Gastroesophageal sphincter (tissue), 4 donors: ENCODE measurements around the gene SPECC1L. TPM values are rescaled to one million over a fixed set of nuclear protein-coding genes. Genes with fewer than 3 reads are reported as not detected.

Experiments used
- ATAC-seq: fragments of 150-250 bp; one replicate; pipeline ENCODE4 v1.9.1; 2016; ENCODE audit warnings: mild to moderate bottlenecking, moderate library complexity
- H3K27ac ChIP-seq, 4 donors: fragments of 200-600 bp; sonication (generic) in 3 of 4; 1 replicate in 3 of 4; 2 replicates in 1 of 4; pipeline ENCODE4 v1.5.1; 2016 to 2019
- H3K27me3 ChIP-seq: fragments of 200-600 bp; sonication (generic); one replicate; pipeline ENCODE4 v1.5.1; 2019
- H3K36me3 ChIP-seq, 2 donors: fragments of 200-600 bp; sonication (generic); one replicate each; pipeline ENCODE4 v1.5.1; 2019; ENCODE audit warnings: control low read depth in 1 of 2
- H3K4me1 ChIP-seq, 3 donors: fragments of 200-600 bp; sonication (generic); 1 replicate in 2 of 3; 2 replicates in 1 of 3; pipeline ENCODE4 v1.5.1; 2016 to 2019; ENCODE audit warnings: control low read depth in 2 of 3
- H3K4me3 ChIP-seq, 2 donors: fragments of 200-600 bp; sonication (generic); one replicate each; pipeline ENCODE4 v1.5.1; 2019; ENCODE audit warnings: mild to moderate bottlenecking in 1 of 2, moderate library complexity in 1 of 2
- H3K9me3 ChIP-seq, 3 donors: fragments of 200-600 bp; sonication (generic); one replicate each; pipeline ENCODE4 v1.5.1; 2017 to 2019; ENCODE audit warnings: control low read depth in 2 of 3
- EP300 ChIP-seq: sonication (generic); formaldehyde crosslinking; IDR thresholded peaks from one replicate; pipeline ENCODE4 v1.6.1; 2017; ENCODE audit warnings: antibody characterized with exemption, mild to moderate bottlenecking
- POLR2A ChIP-seq, 2 donors: fragments of 450-650 bp; IDR thresholded peaks; one replicate each; pipeline ENCODE4 v1.6.1; 2017; ENCODE audit warnings: antibody characterized with exemption in 2 of 2, mild to moderate bottlenecking in 2 of 2, moderate library complexity in 1 of 2
- POLR2AphosphoS5 ChIP-seq: sonication (generic); formaldehyde crosslinking; IDR thresholded peaks from one replicate; pipeline ENCODE4 v1.6.1; 2017; ENCODE audit warnings: antibody characterized with exemption
- WGBS, 2 donors: methylation state at CpG; one replicate each; pipeline ENCODE4 v1.1.5; 2018; ENCODE audit warnings: low coverage in 1 of 2; 5-methylcytosine and 5-hydroxymethylcytosine counted together
- total RNA-seq, 4 donors: library from RNA; depleted of rRNA; stranded (reverse); fragments of >200 nt; gene quantifications; one replicate each; pipeline ENCODE4 v1.1.0, GENCODE V29; 2016
- TF ChIP-seq, protein P1 (sequence below), 4 experiments: fragments of 200-600 bp in 2 of 4; fragments of 450-650 bp in 2 of 4; sonication (generic) in 1 of 4; IDR thresholded peaks; one replicate each; pipeline ENCODE4 v1.5.1; 2017 to 2019; ENCODE audit warnings: antibody characterized with exemption in 4 of 4, mild to moderate bottlenecking in 2 of 4, moderate library complexity in 2 of 4

SPECC1L gene
- total RNA-seq, 4 donors from 2014 or later, result 62.3 to 110 (median 92.5) TPM

GRCh38 chr22:24380905-24381230, 110.2 kb downstream of the SPECC1L start:
- Histone ChIP-seq H3K4me1 (no peaks in the 10 kb centered on the region), H3K9me3 (no peaks in the 10 kb centered on the region), H3K27me3 (no peaks in the 10 kb centered on the region), H3K36me3 (peaks cover 0 to 63% of the 10 kb centered on the region in 2 donors), H3K27ac (no peak overlapping the region), H3K4me3 (no peak overlapping the region)
- ATAC-seq, result no peak
- TF ChIP-seq POLR2A (IDR thresholded peaks at IDR 0.05) (no peak), EP300 (no peak), POLR2AphosphoS5 (no peak)
- TF ChIP-seq, protein P1, sequence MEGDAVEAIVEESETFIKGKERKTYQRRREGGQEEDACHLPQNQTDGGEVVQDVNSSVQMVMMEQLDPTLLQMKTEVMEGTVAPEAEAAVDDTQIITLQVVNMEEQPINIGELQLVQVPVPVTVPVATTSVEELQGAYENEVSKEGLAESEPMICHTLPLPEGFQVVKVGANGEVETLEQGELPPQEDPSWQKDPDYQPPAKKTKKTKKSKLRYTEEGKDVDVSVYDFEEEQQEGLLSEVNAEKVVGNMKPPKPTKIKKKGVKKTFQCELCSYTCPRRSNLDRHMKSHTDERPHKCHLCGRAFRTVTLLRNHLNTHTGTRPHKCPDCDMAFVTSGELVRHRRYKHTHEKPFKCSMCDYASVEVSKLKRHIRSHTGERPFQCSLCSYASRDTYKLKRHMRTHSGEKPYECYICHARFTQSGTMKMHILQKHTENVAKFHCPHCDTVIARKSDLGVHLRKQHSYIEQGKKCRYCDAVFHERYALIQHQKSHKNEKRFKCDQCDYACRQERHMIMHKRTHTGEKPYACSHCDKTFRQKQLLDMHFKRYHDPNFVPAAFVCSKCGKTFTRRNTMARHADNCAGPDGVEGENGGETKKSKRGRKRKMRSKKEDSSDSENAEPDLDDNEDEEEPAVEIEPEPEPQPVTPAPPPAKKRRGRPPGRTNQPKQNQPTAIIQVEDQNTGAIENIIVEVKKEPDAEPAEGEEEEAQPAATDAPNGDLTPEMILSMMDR (IDR thresholded peaks at IDR 0.05), result no peak
- 75 to 90% methylated on average over 1 of the region's 1 CpG for WGBS, 2 donors

GRCh38 chr22:24383061-24383460, 112.4 kb downstream of the SPECC1L start:
- TF ChIP-seq POLR2A (IDR thresholded peaks at IDR 0.05) (no peak), EP300 (no peak), POLR2AphosphoS5 (no peak)
- TF ChIP-seq, protein P1 (IDR thresholded peaks at IDR 0.05), result no peak
- no peaks in the 10 kb centered on the region for H3K27me3 ChIP-seq
- no peak overlapping the region for H3K27ac ChIP-seq
- no peak for ATAC-seq
- no peaks in the 10 kb centered on the region for H3K4me1 ChIP-seq
- peaks cover 0 to 41% of the 10 kb centered on the region in 2 donors for H3K36me3 ChIP-seq
- 93% methylated on average over 2 of the region's 2 CpGs for WGBS, 2 donors
- H3K4me3 ChIP-seq, result no peak overlapping the region
- no peaks in the 10 kb centered on the region for H3K9me3 ChIP-seq

- H3K4me1 ChIP-seq, result peaks cover 0 to under 1% (median 0%) of the 10 kb centered on the region in 3 donors
- peaks cover 0 to 30% of the 10 kb centered on the region in 2 donors for H3K36me3 ChIP-seq
- H3K27me3 ChIP-seq, result no peaks in the 10 kb centered on the region
- no peak overlapping the region for H3K4me3 ChIP-seq
- no peak overlapping the region for H3K27ac ChIP-seq
- no peak for TF ChIP-seq EP300
- TF ChIP-seq, protein P1 (IDR thresholded peaks at IDR 0.05), result no peak
- WGBS, 2 donors, result 88 to 100% methylated on average over 1 of the region's 1 CpG
- no peak for ATAC-seq
- no peaks in the 10 kb centered on the region for H3K9me3 ChIP-seq
These were observed 113.5 kb downstream of the SPECC1L start for GRCh38 chr22:24384131-24384530.

DNA sequence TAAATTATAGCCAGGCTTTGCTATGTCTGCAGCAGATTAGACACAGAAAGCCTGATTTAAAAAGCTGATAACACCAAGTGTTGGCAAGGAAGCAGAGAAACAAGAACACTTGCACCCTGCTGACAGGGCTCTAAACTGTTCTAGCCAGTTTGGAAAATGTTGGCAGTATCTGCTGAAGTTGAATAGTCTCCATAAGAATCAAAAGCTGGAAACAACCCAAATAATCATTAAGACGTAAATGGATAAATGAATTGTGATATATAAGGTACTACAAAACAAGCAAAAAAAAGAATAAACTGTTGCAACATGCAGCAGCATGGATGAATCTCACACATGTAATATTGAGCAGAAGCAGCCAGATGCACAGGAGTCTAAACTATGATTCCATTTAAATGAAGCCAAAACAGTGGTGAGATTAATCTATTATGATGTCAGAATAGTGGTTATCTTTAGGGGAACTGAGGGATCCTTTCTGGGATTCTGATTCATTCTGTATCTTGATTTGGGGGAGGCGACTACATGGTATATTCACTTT, 116.4 kb downstream of the SPECC1L start:
- ATAC-seq, result no peak
- WGBS, 2 donors, result 60 to 82% methylated on average over 2 of the region's 2 CpGs
- no peak overlapping the region for H3K27ac ChIP-seq

GRCh38 chr22:24389680-24390079, 119.0 kb downstream of the SPECC1L start:
- TF ChIP-seq POLR2AphosphoS5 (no peak), POLR2A (IDR thresholded peaks at IDR 0.05) (no peak), EP300 (no peak)
- TF ChIP-seq, protein P1 (IDR thresholded peaks at IDR 0.05), result no peak
- 83% methylated on average over 1 of the region's 1 CpG; no CpG with 5 or more reads in 1 of the 2 donors for WGBS, 2 donors
- no peak for ATAC-seq
- no peaks in the 10 kb centered on the region for H3K9me3 ChIP-seq
- H3K4me3 ChIP-seq, result no peak overlapping the region
- peaks cover 7 to 39% (median 9%) of the 10 kb centered on the region in 3 donors for H3K4me1 ChIP-seq
- peaks cover 0 to 6% of the 10 kb centered on the region in 2 donors for H3K36me3 ChIP-seq
- H3K27ac ChIP-seq, result peak overlapping the region in 3 of 4 donors; percentile 17 to 64 (median 49)
- no peaks in the 10 kb centered on the region for H3K27me3 ChIP-seq

More for the DNA sequence above, 116.4 kb downstream of the SPECC1L start:
- Histone ChIP-seq H3K4me3 (no peak overlapping the region), H3K27me3 (no peaks in the 10 kb centered on the region), H3K4me1 (peaks cover 7 to 30% (median 9%) of the 10 kb centered on the region in 3 donors), H3K36me3 (peaks cover 0 to 10% of the 10 kb centered on the region in 2 donors), H3K9me3 (no peaks in the 10 kb centered on the region)
- TF ChIP-seq EP300, result no peak
- TF ChIP-seq, protein P1 (IDR thresholded peaks at IDR 0.05), result no peak
- no peak for TF ChIP-seq POLR2AphosphoS5
- TF ChIP-seq POLR2A (IDR thresholded peaks at IDR 0.05), result no peak
